ENCODE measurements around the gene FER.

- TF ChIP-seq, protein P1, sequence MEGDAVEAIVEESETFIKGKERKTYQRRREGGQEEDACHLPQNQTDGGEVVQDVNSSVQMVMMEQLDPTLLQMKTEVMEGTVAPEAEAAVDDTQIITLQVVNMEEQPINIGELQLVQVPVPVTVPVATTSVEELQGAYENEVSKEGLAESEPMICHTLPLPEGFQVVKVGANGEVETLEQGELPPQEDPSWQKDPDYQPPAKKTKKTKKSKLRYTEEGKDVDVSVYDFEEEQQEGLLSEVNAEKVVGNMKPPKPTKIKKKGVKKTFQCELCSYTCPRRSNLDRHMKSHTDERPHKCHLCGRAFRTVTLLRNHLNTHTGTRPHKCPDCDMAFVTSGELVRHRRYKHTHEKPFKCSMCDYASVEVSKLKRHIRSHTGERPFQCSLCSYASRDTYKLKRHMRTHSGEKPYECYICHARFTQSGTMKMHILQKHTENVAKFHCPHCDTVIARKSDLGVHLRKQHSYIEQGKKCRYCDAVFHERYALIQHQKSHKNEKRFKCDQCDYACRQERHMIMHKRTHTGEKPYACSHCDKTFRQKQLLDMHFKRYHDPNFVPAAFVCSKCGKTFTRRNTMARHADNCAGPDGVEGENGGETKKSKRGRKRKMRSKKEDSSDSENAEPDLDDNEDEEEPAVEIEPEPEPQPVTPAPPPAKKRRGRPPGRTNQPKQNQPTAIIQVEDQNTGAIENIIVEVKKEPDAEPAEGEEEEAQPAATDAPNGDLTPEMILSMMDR (conservative IDR thresholded peaks at IDR 0.05) = no peak
- TF ChIP-seq ZFX (IDR thresholded peaks at IDR 0.05) = no peak
These were observed 169.9 kb downstream of the FER start for GRCh38 chr5:108917596-108917995.
